Gastroesophageal sphincter (tissue), 4 donors: Measurements from ENCODE around the gene ARHGEF6. TPM values are rescaled to one million over a fixed set of nuclear protein-coding genes. Genes with fewer than 3 reads are reported as not detected.

Experiments used
- ATAC-seq: fragments of 150-250 bp; one replicate; pipeline ENCODE4 v1.9.1; 2016; ENCODE audit warnings: mild to moderate bottlenecking, moderate library complexity
- H3K27ac ChIP-seq, 4 donors: fragments of 200-600 bp; sonication (generic) in 3 of 4; 1 replicate in 3 of 4; 2 replicates in 1 of 4; pipeline ENCODE4 v1.5.1; 2016 to 2019
- H3K27me3 ChIP-seq: fragments of 200-600 bp; sonication (generic); one replicate; pipeline ENCODE4 v1.5.1; 2019
- H3K36me3 ChIP-seq, 2 donors: fragments of 200-600 bp; sonication (generic); one replicate each; pipeline ENCODE4 v1.5.1; 2019; ENCODE audit warnings: control low read depth in 1 of 2
- H3K4me1 ChIP-seq, 3 donors: fragments of 200-600 bp; sonication (generic); 1 replicate in 2 of 3; 2 replicates in 1 of 3; pipeline ENCODE4 v1.5.1; 2016 to 2019; ENCODE audit warnings: control low read depth in 2 of 3
- H3K4me3 ChIP-seq, 2 donors: fragments of 200-600 bp; sonication (generic); one replicate each; pipeline ENCODE4 v1.5.1; 2019; ENCODE audit warnings: mild to moderate bottlenecking in 1 of 2, moderate library complexity in 1 of 2
- H3K9me3 ChIP-seq, 3 donors: fragments of 200-600 bp; sonication (generic); one replicate each; pipeline ENCODE4 v1.5.1; 2017 to 2019; ENCODE audit warnings: control low read depth in 2 of 3
- CTCF ChIP-seq, 4 experiments: fragments of 200-600 bp in 2 of 4; fragments of 450-650 bp in 2 of 4; sonication (generic) in 1 of 4; IDR thresholded peaks; one replicate each; pipeline ENCODE4 v1.5.1; 2017 to 2019; ENCODE audit warnings: antibody characterized with exemption in 4 of 4, mild to moderate bottlenecking in 2 of 4, moderate library complexity in 2 of 4
- EP300 ChIP-seq: sonication (generic); formaldehyde crosslinking; IDR thresholded peaks from one replicate; pipeline ENCODE4 v1.6.1; 2017; ENCODE audit warnings: antibody characterized with exemption, mild to moderate bottlenecking
- POLR2A ChIP-seq, 2 donors: fragments of 450-650 bp; IDR thresholded peaks; one replicate each; pipeline ENCODE4 v1.6.1; 2017; ENCODE audit warnings: antibody characterized with exemption in 2 of 2, mild to moderate bottlenecking in 2 of 2, moderate library complexity in 1 of 2
- POLR2AphosphoS5 ChIP-seq: sonication (generic); formaldehyde crosslinking; IDR thresholded peaks from one replicate; pipeline ENCODE4 v1.6.1; 2017; ENCODE audit warnings: antibody characterized with exemption
- WGBS, 2 donors: methylation state at CpG; one replicate each; pipeline ENCODE4 v1.1.5; 2018; ENCODE audit warnings: low coverage in 1 of 2; 5-methylcytosine and 5-hydroxymethylcytosine counted together
- total RNA-seq, 4 donors: library from RNA; depleted of rRNA; stranded (reverse); fragments of >200 nt; gene quantifications; one replicate each; pipeline ENCODE4 v1.1.0, GENCODE V29; 2016

Gene ARHGEF6
- total RNA-seq, 4 donors from 2014 or later = 14.2 to 18.5 (median 16.3) TPM

GRCh38 chrX:136665258-136665900 is 115.4 kb downstream of the ARHGEF6 start:
- Histone ChIP-seq H3K9me3 (peaks cover 0 to 11% (median 0%) of the 10 kb centered on the region in 3 donors), H3K4me1 (no peaks in the 10 kb centered on the region), H3K27me3 (no peaks in the 10 kb centered on the region), H3K27ac (no peak overlapping the region), H3K4me3 (no peak overlapping the region), H3K36me3 (peaks cover 0 to 61% of the 10 kb centered on the region in 2 donors)
- ATAC-seq = no peak
- 83 to 96% methylated on average over 6 of the region's 6 CpGs for WGBS, 2 donors
- TF ChIP-seq POLR2AphosphoS5 (no peak), POLR2A (IDR thresholded peaks at IDR 0.05) (no peak), EP300 (no peak), CTCF (IDR thresholded peaks at IDR 0.05) (no peak)

DNA sequence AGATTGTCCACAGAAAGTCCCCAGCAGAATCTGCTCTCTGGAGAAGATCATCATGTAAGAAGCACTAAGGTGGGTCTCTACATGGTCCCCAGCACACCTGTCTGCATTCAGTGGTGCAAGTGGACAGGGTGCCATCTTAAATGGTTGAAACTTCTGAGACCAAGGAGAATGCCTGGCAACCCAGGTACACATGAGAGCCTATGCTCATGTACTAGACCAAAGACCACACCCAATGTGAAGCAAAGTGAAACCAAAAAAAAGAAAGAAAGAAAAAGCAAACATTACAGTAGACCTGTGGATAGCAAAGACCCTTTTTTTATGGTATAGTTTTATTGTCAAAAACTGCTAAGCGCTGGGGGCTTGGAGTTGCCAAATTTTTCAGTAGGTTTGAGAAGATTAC is 117.8 kb downstream of the ARHGEF6 start:
- Histone ChIP-seq H3K27ac (no peak overlapping the region), H3K36me3 (peaks cover 0 to 38% of the 10 kb centered on the region in 2 donors), H3K4me3 (no peak overlapping the region), H3K4me1 (no peaks in the 10 kb centered on the region), H3K9me3 (peaks cover 0 to 11% (median 0%) of the 10 kb centered on the region in 3 donors), H3K27me3 (no peaks in the 10 kb centered on the region)
- ATAC-seq = no peak
- TF ChIP-seq CTCF (IDR thresholded peaks at IDR 0.05) = no peak
- no peak for TF ChIP-seq EP300
- no peak for TF ChIP-seq POLR2AphosphoS5
- TF ChIP-seq POLR2A (IDR thresholded peaks at IDR 0.05) = no peak
- WGBS, 2 donors = 64% methylated on average over 1 of the region's 1 CpG; no CpG with 5 or more reads in 1 of the 2 donors

DNA sequence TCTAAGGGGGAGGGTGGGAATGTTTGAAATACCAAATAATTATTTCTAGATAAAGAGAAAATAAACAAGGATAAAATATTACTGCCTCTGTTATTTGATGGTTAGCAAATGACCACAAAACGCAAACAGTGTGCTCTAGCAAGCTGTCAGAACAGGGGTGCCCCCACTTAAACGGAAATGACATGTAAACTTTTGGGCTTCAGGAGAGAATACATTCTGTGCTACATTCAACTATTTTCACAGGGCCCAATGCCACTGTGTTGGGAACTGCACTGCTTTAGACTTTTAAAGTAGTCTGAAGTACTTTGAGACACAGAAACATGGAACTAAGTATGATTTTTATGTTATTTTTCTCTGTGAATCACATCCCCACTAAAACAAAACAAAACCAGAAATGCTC is 118.6 kb downstream of the ARHGEF6 start:
- no peak overlapping the region for H3K27ac ChIP-seq
- no peak for ATAC-seq
- H3K4me1 ChIP-seq = no peaks in the 10 kb centered on the region
- no peak for TF ChIP-seq POLR2AphosphoS5
- TF ChIP-seq EP300 = no peak
- TF ChIP-seq POLR2A (IDR thresholded peaks at IDR 0.05) = no peak
- no peak for TF ChIP-seq CTCF (IDR thresholded peaks at IDR 0.05)
- H3K4me3 ChIP-seq = no peak overlapping the region
- H3K27me3 ChIP-seq = no peaks in the 10 kb centered on the region
- 32 to 40% methylated on average over 1 to 2 of the region's 2 CpGs for WGBS, 2 donors
- peaks cover 0 to 11% (median 0%) of the 10 kb centered on the region in 3 donors for H3K9me3 ChIP-seq
- peaks cover 0 to 29% of the 10 kb centered on the region in 2 donors for H3K36me3 ChIP-seq

GRCh38 chrX:136660896-136661295 is 119.8 kb downstream of the ARHGEF6 start:
- TF ChIP-seq POLR2A (IDR thresholded peaks at IDR 0.05) (no peak), CTCF (IDR thresholded peaks at IDR 0.05) (no peak), EP300 (no peak), POLR2AphosphoS5 (no peak)
- Histone ChIP-seq H3K27me3 (no peaks in the 10 kb centered on the region), H3K36me3 (peaks cover 0 to 17% of the 10 kb centered on the region in 2 donors), H3K9me3 (peaks cover 0 to 11% (median 0%) of the 10 kb centered on the region in 3 donors), H3K27ac (no peak overlapping the region), H3K4me1 (no peaks in the 10 kb centered on the region), H3K4me3 (no peak overlapping the region)
- no peak for ATAC-seq
- WGBS, 2 donors = 50% methylated on average over 1 of the region's 1 CpG; no CpG with 5 or more reads in 1 of the 2 donors

DNA sequence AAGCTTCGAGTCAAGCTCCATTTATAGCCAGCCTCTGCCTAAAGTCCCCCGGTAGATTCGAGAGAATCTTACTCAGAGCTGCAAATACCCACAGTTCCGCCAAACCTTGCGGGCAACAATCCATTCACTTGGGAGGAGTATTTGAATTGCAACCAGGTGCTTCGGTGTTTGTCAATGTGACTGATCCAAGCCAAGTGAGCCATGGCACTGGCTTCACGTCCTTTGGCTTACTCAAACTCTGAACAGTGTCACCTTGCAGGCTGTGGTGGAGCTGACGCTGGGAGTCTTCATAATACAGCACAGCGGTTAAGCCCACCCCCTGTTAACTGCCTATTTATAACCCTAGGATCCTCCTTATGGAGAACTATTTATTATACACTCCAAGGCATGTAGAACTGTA is 121.6 kb downstream of the ARHGEF6 start:
- Histone ChIP-seq H3K4me3 (no peak overlapping the region), H3K4me1 (no peaks in the 10 kb centered on the region), H3K36me3 (no peaks in the 10 kb centered on the region), H3K27me3 (no peaks in the 10 kb centered on the region), H3K9me3 (no peaks in the 10 kb centered on the region), H3K27ac (no peak overlapping the region)
- TF ChIP-seq EP300 = no peak
- no peak for TF ChIP-seq POLR2AphosphoS5
- TF ChIP-seq CTCF (IDR thresholded peaks at IDR 0.05) = no peak
- TF ChIP-seq POLR2A (IDR thresholded peaks at IDR 0.05) = no peak
- 81% methylated on average over 5 of the region's 9 CpGs; no CpG with 5 or more reads in 1 of the 2 donors for WGBS, 2 donors
- ATAC-seq = no peak
